ENCODE results near the gene ZNF891.

Gene ZNF891

DNA sequence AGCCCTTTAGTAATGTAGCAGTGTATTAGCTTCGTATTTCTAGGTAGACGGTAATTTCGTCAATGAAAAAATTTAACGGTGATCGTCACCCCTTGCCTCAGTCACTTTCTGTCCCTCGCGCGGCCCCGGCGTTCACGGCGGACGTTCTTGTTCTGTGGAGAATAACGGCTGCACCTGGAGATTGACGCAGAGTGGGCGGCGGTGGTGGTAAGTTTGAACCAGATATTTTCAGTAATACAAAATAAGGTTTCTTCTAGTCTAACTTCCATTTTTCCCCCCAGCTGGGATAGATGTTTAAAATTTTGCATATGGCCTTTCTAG is 694 bp upstream of the ZNF891 start:
- H3K4me3 ChIP-seq (ENCODE audit: low read depth, low read length) = peak overlapping the region; percentile 83
- TF ChIP-seq, protein P1, sequence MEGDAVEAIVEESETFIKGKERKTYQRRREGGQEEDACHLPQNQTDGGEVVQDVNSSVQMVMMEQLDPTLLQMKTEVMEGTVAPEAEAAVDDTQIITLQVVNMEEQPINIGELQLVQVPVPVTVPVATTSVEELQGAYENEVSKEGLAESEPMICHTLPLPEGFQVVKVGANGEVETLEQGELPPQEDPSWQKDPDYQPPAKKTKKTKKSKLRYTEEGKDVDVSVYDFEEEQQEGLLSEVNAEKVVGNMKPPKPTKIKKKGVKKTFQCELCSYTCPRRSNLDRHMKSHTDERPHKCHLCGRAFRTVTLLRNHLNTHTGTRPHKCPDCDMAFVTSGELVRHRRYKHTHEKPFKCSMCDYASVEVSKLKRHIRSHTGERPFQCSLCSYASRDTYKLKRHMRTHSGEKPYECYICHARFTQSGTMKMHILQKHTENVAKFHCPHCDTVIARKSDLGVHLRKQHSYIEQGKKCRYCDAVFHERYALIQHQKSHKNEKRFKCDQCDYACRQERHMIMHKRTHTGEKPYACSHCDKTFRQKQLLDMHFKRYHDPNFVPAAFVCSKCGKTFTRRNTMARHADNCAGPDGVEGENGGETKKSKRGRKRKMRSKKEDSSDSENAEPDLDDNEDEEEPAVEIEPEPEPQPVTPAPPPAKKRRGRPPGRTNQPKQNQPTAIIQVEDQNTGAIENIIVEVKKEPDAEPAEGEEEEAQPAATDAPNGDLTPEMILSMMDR (IDR thresholded peaks at IDR 0.05; ENCODE audit: low read depth, low read length) = no peak

DNA sequence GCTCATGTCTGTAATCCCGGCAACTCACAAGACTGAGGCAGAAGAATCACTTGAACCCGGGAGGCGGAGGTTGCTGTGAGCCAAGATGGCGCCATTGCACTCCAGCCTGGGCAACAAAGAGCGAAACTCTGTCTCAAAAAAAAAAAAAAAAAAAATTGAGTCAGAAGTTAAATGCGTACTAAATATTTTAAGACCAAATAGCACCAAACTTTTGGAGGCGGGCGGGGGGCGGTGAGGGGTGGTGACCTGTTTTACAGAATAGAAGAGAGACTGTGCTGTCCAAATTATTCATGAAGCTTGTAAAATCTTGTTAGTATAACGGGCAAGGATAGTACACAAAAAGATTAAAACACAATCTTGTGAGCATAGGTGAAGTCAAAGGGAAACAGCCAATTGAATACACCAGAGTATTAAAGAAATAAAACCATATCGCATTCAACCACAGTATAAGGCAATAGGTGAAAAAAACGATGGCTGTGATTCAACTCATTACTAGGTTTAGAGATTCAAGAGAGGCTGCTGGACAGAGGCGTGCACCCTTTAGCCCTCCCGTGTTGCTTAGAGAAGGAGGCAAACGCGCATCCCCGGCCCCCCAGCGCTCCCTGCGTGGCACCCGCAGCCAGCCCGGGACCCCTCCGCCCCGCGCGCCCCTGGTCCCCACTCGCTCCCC is 571 bp downstream of the ZNF891 start:
- peak overlapping the region; percentile 83 for H3K4me3 ChIP-seq (ENCODE audit: low read depth, low read length)
- TF ChIP-seq, protein P1 (IDR thresholded peaks at IDR 0.05; ENCODE audit: low read depth, low read length) = no peak

DNA sequence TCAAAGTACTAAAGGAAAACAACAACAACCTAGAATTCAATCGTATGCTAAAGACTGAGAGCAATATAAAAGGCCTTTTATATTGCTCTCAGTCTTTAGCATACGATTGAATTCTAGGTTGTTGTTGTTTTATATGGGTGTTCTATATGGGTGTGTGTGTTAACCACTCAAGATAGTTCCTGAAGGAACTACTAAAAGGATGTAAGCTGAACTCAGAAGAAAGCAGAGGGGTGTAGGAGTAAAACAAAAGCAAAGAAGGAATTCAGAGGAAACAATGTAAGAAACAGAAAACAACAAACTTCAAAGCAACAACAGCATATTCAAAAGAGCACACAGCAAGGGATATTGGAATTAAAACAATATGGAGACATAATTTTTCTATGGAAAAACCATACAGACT is 5.4 kb downstream of the ZNF891 start:
- no peak overlapping the region for H3K4me3 ChIP-seq (ENCODE audit: low read depth, low read length)
- TF ChIP-seq, protein P1 (IDR thresholded peaks at IDR 0.05; ENCODE audit: low read depth, low read length) = no peak

- TF ChIP-seq, protein P1 (IDR thresholded peaks at IDR 0.05; ENCODE audit: low read depth, low read length) = no peak
- H3K4me3 ChIP-seq (ENCODE audit: low read depth, low read length) = no peak overlapping the region
These were observed 9.5 kb downstream of the ZNF891 start for GRCh38 chr12:133120385-133121191.

DNA sequence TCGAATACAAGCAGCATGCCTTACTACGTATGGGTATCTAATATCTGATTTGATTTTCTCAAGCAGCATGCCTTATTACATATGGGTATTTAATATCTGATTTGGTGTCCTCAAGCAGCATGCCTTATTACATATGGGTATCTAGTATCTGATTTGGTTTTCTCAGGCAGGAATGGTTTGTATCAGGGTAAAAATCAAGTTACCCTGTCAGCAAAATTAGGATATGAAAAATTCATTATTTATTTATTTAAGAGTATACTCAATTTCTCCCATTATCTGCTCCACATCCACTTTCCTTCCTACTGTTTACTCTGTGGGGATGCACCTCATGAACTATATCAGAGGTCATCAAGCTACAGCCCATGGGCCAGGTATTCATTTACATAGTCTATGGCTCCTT is 21.9 kb downstream of the ZNF891 start:
- no peak overlapping the region for H3K4me3 ChIP-seq (ENCODE audit: low read depth, low read length)

DNA sequence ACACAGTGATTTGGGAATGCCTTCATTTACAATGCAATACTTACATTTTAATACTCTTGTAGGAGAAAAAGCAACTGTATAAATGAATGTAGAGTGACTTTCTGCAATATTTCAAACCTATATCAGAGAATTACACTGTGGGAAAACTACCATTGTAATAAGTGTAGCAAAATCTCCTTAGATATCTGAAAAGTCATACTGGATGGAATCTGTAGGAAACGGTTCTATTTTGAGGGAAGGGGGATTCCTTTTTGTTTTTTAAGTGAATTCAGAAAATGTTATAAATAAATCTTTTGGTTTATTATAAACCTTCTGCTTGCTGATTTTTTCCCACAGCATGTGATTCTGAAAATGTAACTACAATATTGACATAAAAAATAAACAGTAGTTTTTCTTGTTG is 23.0 kb downstream of the ZNF891 start:
- H3K4me3 ChIP-seq (ENCODE audit: low read depth, low read length) = no peak overlapping the region
- TF ChIP-seq, protein P1 (IDR thresholded peaks at IDR 0.05; ENCODE audit: low read depth, low read length) = no peak

More for the DNA sequence above, 21.9 kb downstream of the ZNF891 start:
- TF ChIP-seq, protein P1 (IDR thresholded peaks at IDR 0.05; ENCODE audit: low read depth, low read length) = no peak

- TF ChIP-seq, protein P1 (IDR thresholded peaks at IDR 0.05; ENCODE audit: low read depth, low read length) = no peak
- no peak overlapping the region for H3K4me3 ChIP-seq (ENCODE audit: low read depth, low read length)
These were observed 23.8 kb downstream of the ZNF891 start for GRCh38 chr12:133106253-133106652.

Measured in WI38 (cell line).